WTC11 (cell line): ENCODE measurements around the gene WDPCP. TPM values are rescaled to one million over a fixed set of nuclear protein-coding genes. Genes with fewer than 3 reads are reported as not detected.

Source experiments
- ATAC-seq: fragments of 200-7000 bp; cut with Tn5 transposase; 2 replicates; pipeline ENCODE4 v1.10.0; 2021; ENCODE audit warnings: mild to moderate bottlenecking, moderate library complexity
- CTCF ChIA-PET: fragments of 300-600 bp; sonication (Branson Sonifier 250); formaldehyde crosslinking; loops from one replicate; lab custom pipeline; 2021; ENCODE audit warnings: antibody characterized with exemption; lab: Charles Lee
- POLR2A ChIA-PET: fragments of 350-600 bp; sonication (Branson Sonifier 250); formaldehyde crosslinking; loops from one replicate; lab custom pipeline; 2021; ENCODE audit warnings: antibody characterized with exemption; lab: Charles Lee
- DNase-seq: peaks from one replicate; pipeline ENCODE4 v3.0.0; 2021; ENCODE audit warnings: low spot score
- H3K27ac Mint-ChIP-seq: 2 replicates; pipeline ENCODE4 v1.8.0; 2021; ENCODE audit warnings: mixed read lengths
- H3K27me3 Mint-ChIP-seq: 2 replicates; pipeline ENCODE4 v1.8.0; 2021; ENCODE audit warnings: low read depth, mild to moderate bottlenecking, moderate library complexity, mixed read lengths
- H3K36me3 Mint-ChIP-seq: 2 replicates; pipeline ENCODE4 v1.8.0; 2021; ENCODE audit warnings: mixed read lengths
- H3K4me1 Mint-ChIP-seq: 2 replicates; pipeline ENCODE4 v1.8.0; 2022; ENCODE audit warnings: mixed read lengths
- H3K4me3 Mint-ChIP-seq: 2 replicates; pipeline ENCODE4 v1.8.0; 2021; ENCODE audit warnings: mild to moderate bottlenecking, moderate library complexity, mixed read lengths
- H3K9me3 Mint-ChIP-seq: 2 replicates; pipeline ENCODE4 v1.8.0; 2021; ENCODE audit warnings: mixed read lengths
- CDX4 ChIP-seq: fragments of 250-450 bp; sonication (Bioruptor Pico); IDR thresholded peaks from 2 replicates; pipeline ENCODE4 v1.9.0; 2021; ENCODE audit warnings: moderate library complexity, mild to moderate bottlenecking, inconsistent platforms, borderline replicate concordance
- CREB1 ChIP-seq: sonication (generic); formaldehyde crosslinking; IDR thresholded peaks from 2 replicates; pipeline ENCODE4 v1.8.0; 2023; ENCODE audit warnings: mild to moderate bottlenecking, missing genetic modification reagents
- ETV6 ChIP-seq: sonication (generic); formaldehyde crosslinking; IDR thresholded peaks from 2 replicates; pipeline ENCODE4 v1.8.1; 2022; ENCODE audit warnings: mild to moderate bottlenecking, missing genetic modification reagents
- FOXP1 ChIP-seq: sonication (generic); formaldehyde crosslinking; IDR thresholded peaks from 2 replicates; pipeline ENCODE4 v1.8.0; 2022; ENCODE audit warnings: missing genetic modification reagents, mild to moderate bottlenecking, moderate library complexity, borderline replicate concordance
- GRHL2 ChIP-seq: fragments of 250-450 bp; sonication (Bioruptor Pico); IDR thresholded peaks from 2 replicates; pipeline ENCODE4 v1.8.0; 2022; ENCODE audit warnings: mild to moderate bottlenecking, moderate library complexity; ENCODE audit not compliant: insufficient replicate concordance, severe bottlenecking
- KAT7 ChIP-seq: sonication (generic); formaldehyde crosslinking; IDR thresholded peaks from 2 replicates; pipeline ENCODE4 v1.8.1; 2023; ENCODE audit warnings: missing genetic modification reagents, mild to moderate bottlenecking, borderline replicate concordance
- NFYB ChIP-seq: sonication (generic); formaldehyde crosslinking; conservative IDR thresholded peaks from 2 replicates; pipeline ENCODE4 v1.8.0; 2022; ENCODE audit warnings: low read depth, missing genetic modification reagents
- NR1H2 ChIP-seq: sonication (generic); formaldehyde crosslinking; IDR thresholded peaks from 2 replicates; pipeline ENCODE4 v1.9.0; 2021; ENCODE audit warnings: mild to moderate bottlenecking, moderate library complexity, missing genetic modification reagents
- RORB ChIP-seq: fragments of 250-450 bp; sonication (Bioruptor Pico); IDR thresholded peaks from 2 replicates; pipeline ENCODE4 v1.9.0; 2021; ENCODE audit warnings: mild to moderate bottlenecking
- SP1 ChIP-seq: sonication (generic); formaldehyde crosslinking; conservative IDR thresholded peaks from 2 replicates; pipeline ENCODE4 v1.8.1; 2022; ENCODE audit warnings: missing genetic modification reagents
- TCF7 ChIP-seq: sonication (generic); formaldehyde crosslinking; IDR thresholded peaks from 2 replicates; pipeline ENCODE4 v1.8.0; 2022; ENCODE audit warnings: mild to moderate bottlenecking, low read depth, missing genetic modification reagents, moderate library complexity
- TP53 ChIP-seq: sonication (generic); formaldehyde crosslinking; IDR thresholded peaks from 2 replicates; pipeline ENCODE4 v1.8.1; 2023; ENCODE audit warnings: mild to moderate bottlenecking, missing genetic modification reagents
- ZBTB21 ChIP-seq: sonication (generic); formaldehyde crosslinking; IDR thresholded peaks from 2 replicates; pipeline ENCODE4 v1.8.1; 2023; ENCODE audit warnings: mild to moderate bottlenecking, missing genetic modification reagents, borderline replicate concordance
- ZNF138 ChIP-seq: sonication (generic); formaldehyde crosslinking; conservative IDR thresholded peaks from 2 replicates; pipeline ENCODE4 v1.8.1; 2022; ENCODE audit warnings: mild to moderate bottlenecking, moderate library complexity, missing genetic modification reagents
- ZNF219 ChIP-seq: sonication (generic); formaldehyde crosslinking; IDR thresholded peaks from 2 replicates; pipeline ENCODE4 v1.8.0; 2023; ENCODE audit warnings: missing genetic modification reagents, mild to moderate bottlenecking, borderline replicate concordance
- ZNF232 ChIP-seq: sonication (generic); formaldehyde crosslinking; IDR thresholded peaks from 2 replicates; pipeline ENCODE4 v1.8.0; 2022; ENCODE audit warnings: mild to moderate bottlenecking, missing genetic modification reagents
- ZNF317 ChIP-seq: sonication (generic); formaldehyde crosslinking; IDR thresholded peaks from 2 replicates; pipeline ENCODE4 v1.8.1; 2023; ENCODE audit warnings: low read depth, mild to moderate bottlenecking, moderate library complexity, missing genetic modification reagents, borderline replicate concordance
- ZNF532 ChIP-seq: fragments of 250-450 bp; sonication (Bioruptor Pico); IDR thresholded peaks from 2 replicates; pipeline ENCODE4 v1.9.0; 2021; ENCODE audit warnings: mild to moderate bottlenecking, borderline replicate concordance
- total RNA-seq: library from RNA; stranded (reverse); gene quantifications from 3 replicates; pipeline ENCODE4 v1.2.3, GENCODE V29; 2021
- TF ChIP-seq, protein P1 (sequence below): sonication (generic); formaldehyde crosslinking; conservative IDR thresholded peaks from 2 replicates; pipeline ENCODE4 v1.8.1; 2023; ENCODE audit warnings: mild to moderate bottlenecking, low read depth, missing genetic modification reagents, moderate library complexity
- TF ChIP-seq, protein P2 (sequence below): sonication (generic); formaldehyde crosslinking; IDR thresholded peaks from 2 replicates; pipeline ENCODE4 v1.8.0; 2022; ENCODE audit warnings: mild to moderate bottlenecking, missing genetic modification reagents
- TF ChIP-seq, protein P3 (sequence below): sonication (generic); formaldehyde crosslinking; IDR thresholded peaks from 2 replicates; pipeline ENCODE4 v1.8.1; 2023; ENCODE audit warnings: mild to moderate bottlenecking, missing genetic modification reagents, borderline replicate concordance
- TF ChIP-seq, protein P4 (sequence below): sonication (generic); formaldehyde crosslinking; IDR thresholded peaks from 2 replicates; pipeline ENCODE4 v1.8.1; 2023; ENCODE audit warnings: mild to moderate bottlenecking, missing genetic modification reagents, moderate library complexity

Gene WDPCP
- total RNA-seq, 1 experiment from 2014 or later, result 10.9 TPM

DNA sequence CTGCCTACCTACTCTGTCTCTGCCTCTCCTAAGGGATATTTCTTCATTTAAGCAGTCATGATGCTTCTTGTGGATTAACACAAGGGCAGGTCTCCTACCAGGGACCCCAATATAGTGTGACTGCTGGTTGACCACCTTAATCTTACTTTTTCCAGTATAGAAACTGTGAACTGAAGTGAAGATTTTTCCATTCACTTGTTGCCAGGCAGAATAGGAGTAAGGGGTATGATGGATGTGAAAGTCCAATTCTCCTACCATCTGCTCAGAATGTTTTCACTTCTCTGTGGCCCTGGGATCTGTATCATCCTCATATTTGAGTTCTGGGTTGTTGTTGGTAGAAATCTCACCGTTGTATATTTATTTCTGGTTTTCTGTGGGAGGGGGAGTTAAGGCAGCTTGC, 247.8 kb downstream of the WDPCP start (continued):
- TF ChIP-seq, protein P1, sequence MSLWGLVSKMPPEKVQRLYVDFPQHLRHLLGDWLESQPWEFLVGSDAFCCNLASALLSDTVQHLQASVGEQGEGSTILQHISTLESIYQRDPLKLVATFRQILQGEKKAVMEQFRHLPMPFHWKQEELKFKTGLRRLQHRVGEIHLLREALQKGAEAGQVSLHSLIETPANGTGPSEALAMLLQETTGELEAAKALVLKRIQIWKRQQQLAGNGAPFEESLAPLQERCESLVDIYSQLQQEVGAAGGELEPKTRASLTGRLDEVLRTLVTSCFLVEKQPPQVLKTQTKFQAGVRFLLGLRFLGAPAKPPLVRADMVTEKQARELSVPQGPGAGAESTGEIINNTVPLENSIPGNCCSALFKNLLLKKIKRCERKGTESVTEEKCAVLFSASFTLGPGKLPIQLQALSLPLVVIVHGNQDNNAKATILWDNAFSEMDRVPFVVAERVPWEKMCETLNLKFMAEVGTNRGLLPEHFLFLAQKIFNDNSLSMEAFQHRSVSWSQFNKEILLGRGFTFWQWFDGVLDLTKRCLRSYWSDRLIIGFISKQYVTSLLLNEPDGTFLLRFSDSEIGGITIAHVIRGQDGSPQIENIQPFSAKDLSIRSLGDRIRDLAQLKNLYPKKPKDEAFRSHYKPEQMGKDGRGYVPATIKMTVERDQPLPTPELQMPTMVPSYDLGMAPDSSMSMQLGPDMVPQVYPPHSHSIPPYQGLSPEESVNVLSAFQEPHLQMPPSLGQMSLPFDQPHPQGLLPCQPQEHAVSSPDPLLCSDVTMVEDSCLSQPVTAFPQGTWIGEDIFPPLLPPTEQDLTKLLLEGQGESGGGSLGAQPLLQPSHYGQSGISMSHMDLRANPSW (CRISPR knock-in tag), result no peak
- TF ChIP-seq NFYB (CRISPR knock-in tag) (no peak), NR1H2 (CRISPR knock-in tag) (no peak), KAT7 (CRISPR knock-in tag) (no peak), GRHL2 (no peak), ZNF532 (CRISPR knock-in tag) (no peak), SP1 (CRISPR knock-in tag) (no peak), CREB1 (CRISPR knock-in tag) (no peak), TCF7 (CRISPR knock-in tag) (no peak), ZBTB21 (CRISPR knock-in tag) (no peak)
- TF ChIP-seq, protein P2, sequence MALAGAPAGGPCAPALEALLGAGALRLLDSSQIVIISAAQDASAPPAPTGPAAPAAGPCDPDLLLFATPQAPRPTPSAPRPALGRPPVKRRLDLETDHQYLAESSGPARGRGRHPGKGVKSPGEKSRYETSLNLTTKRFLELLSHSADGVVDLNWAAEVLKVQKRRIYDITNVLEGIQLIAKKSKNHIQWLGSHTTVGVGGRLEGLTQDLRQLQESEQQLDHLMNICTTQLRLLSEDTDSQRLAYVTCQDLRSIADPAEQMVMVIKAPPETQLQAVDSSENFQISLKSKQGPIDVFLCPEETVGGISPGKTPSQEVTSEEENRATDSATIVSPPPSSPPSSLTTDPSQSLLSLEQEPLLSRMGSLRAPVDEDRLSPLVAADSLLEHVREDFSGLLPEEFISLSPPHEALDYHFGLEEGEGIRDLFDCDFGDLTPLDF (CRISPR knock-in tag), result no peak
- TF ChIP-seq, all 79 proteins: peak for 0

DNA sequence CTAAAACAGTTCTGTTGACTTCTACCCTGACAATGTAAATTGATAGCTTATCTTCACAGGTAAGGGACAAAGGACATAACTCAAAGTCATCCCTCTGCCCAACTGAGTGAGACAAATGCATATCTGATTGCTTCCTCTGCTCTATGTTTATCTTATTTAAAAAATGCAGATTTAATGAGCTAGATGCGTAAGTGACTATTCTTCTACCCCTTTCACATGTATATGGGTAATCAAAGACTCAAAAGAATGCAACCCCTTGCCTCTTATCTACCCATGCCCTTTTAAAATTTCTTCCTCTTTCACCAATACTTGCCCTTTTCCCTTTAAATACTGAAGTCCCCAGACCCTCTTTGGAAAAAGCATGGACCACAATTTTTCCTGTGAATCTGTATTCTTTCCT, 253.4 kb downstream of the WDPCP start:
- peaks cover 3% of the 10 kb centered on the region for H3K36me3 Mint-ChIP-seq
- H3K27ac Mint-ChIP-seq, result peak overlapping the region; percentile 77
- POLR2A ChIA-PET, result interaction anchor here (0.8 kb wide), 1 partner anchor 254 kb away, joined by 3 read pairs; the partner anchor contains the start of gene WDPCP
- H3K27me3 Mint-ChIP-seq, result no peaks in the 10 kb centered on the region
- H3K9me3 Mint-ChIP-seq, result peaks cover 10% of the 10 kb centered on the region
- no peak for DNase-seq
- peaks cover 40% of the 10 kb centered on the region for H3K4me1 Mint-ChIP-seq
- H3K4me3 Mint-ChIP-seq, result peak overlapping the region; percentile 5; the same call in 1 of the 2 replicates
- CTCF ChIA-PET, result interaction anchor here (0.8 kb wide), 1 partner anchor 11 kb away, joined by 3 read pairs; no protein-coding TSS in a partner anchor
- peak; percentile 61 for ATAC-seq
- TF ChIP-seq CDX4 (no peak), TP53 (CRISPR knock-in tag) (no peak), ZNF219 (CRISPR knock-in tag) (no peak), RORB (CRISPR knock-in tag) (no peak), ZNF317 (CRISPR knock-in tag) (no peak), FOXP1 (no peak), ZNF138 (no peak), ETV6 (CRISPR knock-in tag) (no peak), ZNF232 (no peak)
- TF ChIP-seq, protein P3, sequence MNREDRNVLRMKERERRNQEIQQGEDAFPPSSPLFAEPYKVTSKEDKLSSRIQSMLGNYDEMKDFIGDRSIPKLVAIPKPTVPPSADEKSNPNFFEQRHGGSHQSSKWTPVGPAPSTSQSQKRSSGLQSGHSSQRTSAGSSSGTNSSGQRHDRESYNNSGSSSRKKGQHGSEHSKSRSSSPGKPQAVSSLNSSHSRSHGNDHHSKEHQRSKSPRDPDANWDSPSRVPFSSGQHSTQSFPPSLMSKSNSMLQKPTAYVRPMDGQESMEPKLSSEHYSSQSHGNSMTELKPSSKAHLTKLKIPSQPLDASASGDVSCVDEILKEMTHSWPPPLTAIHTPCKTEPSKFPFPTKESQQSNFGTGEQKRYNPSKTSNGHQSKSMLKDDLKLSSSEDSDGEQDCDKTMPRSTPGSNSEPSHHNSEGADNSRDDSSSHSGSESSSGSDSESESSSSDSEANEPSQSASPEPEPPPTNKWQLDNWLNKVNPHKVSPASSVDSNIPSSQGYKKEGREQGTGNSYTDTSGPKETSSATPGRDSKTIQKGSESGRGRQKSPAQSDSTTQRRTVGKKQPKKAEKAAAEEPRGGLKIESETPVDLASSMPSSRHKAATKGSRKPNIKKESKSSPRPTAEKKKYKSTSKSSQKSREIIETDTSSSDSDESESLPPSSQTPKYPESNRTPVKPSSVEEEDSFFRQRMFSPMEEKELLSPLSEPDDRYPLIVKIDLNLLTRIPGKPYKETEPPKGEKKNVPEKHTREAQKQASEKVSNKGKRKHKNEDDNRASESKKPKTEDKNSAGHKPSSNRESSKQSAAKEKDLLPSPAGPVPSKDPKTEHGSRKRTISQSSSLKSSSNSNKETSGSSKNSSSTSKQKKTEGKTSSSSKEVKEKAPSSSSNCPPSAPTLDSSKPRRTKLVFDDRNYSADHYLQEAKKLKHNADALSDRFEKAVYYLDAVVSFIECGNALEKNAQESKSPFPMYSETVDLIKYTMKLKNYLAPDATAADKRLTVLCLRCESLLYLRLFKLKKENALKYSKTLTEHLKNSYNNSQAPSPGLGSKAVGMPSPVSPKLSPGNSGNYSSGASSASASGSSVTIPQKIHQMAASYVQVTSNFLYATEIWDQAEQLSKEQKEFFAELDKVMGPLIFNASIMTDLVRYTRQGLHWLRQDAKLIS (CRISPR knock-in tag), result no peak
- TF ChIP-seq, protein P4, sequence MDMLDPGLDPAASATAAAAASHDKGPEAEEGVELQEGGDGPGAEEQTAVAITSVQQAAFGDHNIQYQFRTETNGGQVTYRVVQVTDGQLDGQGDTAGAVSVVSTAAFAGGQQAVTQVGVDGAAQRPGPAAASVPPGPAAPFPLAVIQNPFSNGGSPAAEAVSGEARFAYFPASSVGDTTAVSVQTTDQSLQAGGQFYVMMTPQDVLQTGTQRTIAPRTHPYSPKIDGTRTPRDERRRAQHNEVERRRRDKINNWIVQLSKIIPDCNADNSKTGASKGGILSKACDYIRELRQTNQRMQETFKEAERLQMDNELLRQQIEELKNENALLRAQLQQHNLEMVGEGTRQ, result no peak
- TF ChIP-seq, protein P2 (CRISPR knock-in tag), result no peak
